Breast epithelium (tissue), 3 donors: Measurements from ENCODE around the gene MSANTD1.

Source experiments
- POLR2A ChIP-seq: fragments of 450-650 bp; IDR thresholded peaks from one replicate; pipeline ENCODE4 v1.6.1; 2016; ENCODE audit warnings: antibody characterized with exemption, mild to moderate bottlenecking, moderate library complexity
- POLR2AphosphoS5 ChIP-seq, 3 donors: sonication (generic); formaldehyde crosslinking; IDR thresholded peaks; one replicate each; pipeline ENCODE4 v1.6.1; 2017; ENCODE audit warnings: antibody characterized with exemption in 3 of 3
- TF ChIP-seq, protein P1 (sequence below), 3 donors: fragments of 450-650 bp; IDR thresholded peaks; one replicate each; pipeline ENCODE4 v1.5.1; 2016 to 2017; ENCODE audit warnings: antibody characterized with exemption in 3 of 3, mild to moderate bottlenecking in 3 of 3, moderate library complexity in 3 of 3

DNA sequence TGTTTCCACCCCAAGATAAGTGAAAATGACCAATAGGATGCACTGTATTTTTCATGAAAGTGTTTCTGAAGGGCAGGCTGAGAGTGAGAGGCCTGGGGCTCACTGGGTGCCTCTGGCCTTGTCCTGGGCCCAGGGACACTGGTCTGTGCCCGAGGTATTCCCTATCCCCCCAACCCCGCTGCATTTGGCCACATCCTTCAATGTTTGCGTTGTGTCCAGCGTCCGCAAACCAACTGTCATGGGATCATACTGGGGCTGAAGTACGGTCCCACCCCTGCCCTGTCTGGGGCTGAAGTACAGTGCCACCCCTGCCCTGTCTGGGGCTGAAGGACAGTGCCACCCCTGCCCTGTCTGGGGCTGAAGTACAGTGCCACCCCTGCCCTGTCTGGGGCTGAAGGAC is 22.0 kb upstream of the MSANTD1 start:
- TF ChIP-seq POLR2A (no peak), POLR2AphosphoS5 (IDR thresholded peaks at IDR 0.05) (no peak)
- TF ChIP-seq, protein P1, sequence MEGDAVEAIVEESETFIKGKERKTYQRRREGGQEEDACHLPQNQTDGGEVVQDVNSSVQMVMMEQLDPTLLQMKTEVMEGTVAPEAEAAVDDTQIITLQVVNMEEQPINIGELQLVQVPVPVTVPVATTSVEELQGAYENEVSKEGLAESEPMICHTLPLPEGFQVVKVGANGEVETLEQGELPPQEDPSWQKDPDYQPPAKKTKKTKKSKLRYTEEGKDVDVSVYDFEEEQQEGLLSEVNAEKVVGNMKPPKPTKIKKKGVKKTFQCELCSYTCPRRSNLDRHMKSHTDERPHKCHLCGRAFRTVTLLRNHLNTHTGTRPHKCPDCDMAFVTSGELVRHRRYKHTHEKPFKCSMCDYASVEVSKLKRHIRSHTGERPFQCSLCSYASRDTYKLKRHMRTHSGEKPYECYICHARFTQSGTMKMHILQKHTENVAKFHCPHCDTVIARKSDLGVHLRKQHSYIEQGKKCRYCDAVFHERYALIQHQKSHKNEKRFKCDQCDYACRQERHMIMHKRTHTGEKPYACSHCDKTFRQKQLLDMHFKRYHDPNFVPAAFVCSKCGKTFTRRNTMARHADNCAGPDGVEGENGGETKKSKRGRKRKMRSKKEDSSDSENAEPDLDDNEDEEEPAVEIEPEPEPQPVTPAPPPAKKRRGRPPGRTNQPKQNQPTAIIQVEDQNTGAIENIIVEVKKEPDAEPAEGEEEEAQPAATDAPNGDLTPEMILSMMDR (IDR thresholded peaks at IDR 0.05), result no peak
